ENCODE measurements around the gene TRUB1.
"Not testable (repeated sequence)": the region's sequence is repeated elsewhere in the genome, so short reads cannot be mapped to it uniquely, and the experiment has no call there.

DNA sequence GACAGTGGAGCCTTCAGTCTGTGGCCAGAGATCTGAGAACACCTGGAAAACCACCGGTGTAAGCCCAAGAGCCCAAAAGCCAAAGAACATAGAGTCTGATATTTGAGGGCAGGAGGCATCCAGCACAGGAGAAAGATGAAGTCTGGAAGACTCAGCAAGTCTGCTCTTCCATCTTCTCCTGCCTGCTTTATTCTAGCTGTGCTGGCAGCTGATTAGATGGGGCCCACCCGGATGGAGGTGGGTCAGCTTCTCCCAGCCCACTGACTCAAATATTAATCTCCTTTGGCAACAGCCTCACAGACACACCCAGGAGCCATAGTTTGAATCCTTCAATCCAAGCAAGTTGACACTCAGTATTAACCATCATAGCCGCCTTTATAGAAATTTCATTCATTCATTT, 4.0 kb upstream of the TRUB1 start:
- TF ChIP-seq, protein P1, sequence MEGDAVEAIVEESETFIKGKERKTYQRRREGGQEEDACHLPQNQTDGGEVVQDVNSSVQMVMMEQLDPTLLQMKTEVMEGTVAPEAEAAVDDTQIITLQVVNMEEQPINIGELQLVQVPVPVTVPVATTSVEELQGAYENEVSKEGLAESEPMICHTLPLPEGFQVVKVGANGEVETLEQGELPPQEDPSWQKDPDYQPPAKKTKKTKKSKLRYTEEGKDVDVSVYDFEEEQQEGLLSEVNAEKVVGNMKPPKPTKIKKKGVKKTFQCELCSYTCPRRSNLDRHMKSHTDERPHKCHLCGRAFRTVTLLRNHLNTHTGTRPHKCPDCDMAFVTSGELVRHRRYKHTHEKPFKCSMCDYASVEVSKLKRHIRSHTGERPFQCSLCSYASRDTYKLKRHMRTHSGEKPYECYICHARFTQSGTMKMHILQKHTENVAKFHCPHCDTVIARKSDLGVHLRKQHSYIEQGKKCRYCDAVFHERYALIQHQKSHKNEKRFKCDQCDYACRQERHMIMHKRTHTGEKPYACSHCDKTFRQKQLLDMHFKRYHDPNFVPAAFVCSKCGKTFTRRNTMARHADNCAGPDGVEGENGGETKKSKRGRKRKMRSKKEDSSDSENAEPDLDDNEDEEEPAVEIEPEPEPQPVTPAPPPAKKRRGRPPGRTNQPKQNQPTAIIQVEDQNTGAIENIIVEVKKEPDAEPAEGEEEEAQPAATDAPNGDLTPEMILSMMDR (IDR thresholded peaks at IDR 0.05): not testable (repeated sequence)
- not testable (repeated sequence) for TF ChIP-seq POLR2A (IDR thresholded peaks at IDR 0.05)
